Inflammatory macrophage treated with lipopolysaccharide for 1 hour (primary cell): ENCODE results near the gene EFS.

Source experiments
- DNase-seq, 2 donors: peaks; one replicate each; pipeline ENCODE4 v3.0.0-alpha.2; 2020 to 2022

Gene EFS

GRCh38 chr14:23365036-23365731 is at the start of gene EFS:
EFS (minus strand) TSS chr14:23365172; CDS start chr14:23365025, 147 bp downstream.
- DNase-seq, result no peak

GRCh38 chr14:23414254-23414653 is 49.3 kb upstream of the EFS start:
- no peak for DNase-seq

GRCh38 chr14:23413681-23414080 is 48.7 kb upstream of the EFS start:
- no peak for DNase-seq

- no peak for DNase-seq
These were observed 46.9 kb upstream of the EFS start for GRCh38 chr14:23411563-23412525.

- DNase-seq, result no peak
These were observed 45.1 kb upstream of the EFS start for GRCh38 chr14:23409966-23410635.

- no peak for DNase-seq
These were observed 44.5 kb upstream of the EFS start for GRCh38 chr14:23409475-23409874.

- no peak for DNase-seq
These were observed 43.3 kb upstream of the EFS start for GRCh38 chr14:23408307-23408630.

GRCh38 chr14:23407516-23408306 is 42.7 kb upstream of the EFS start, which contains the start of gene MYH6:
MYH6 (minus strand) TSS chr14:23408273; CDS start chr14:23407223, 1,050 bp downstream.
- DNase-seq, result no peak

GRCh38 chr14:23406725-23407355 is 41.9 kb upstream of the EFS start:
- DNase-seq, result no peak

- DNase-seq, result no peak
These were observed 41.3 kb upstream of the EFS start for GRCh38 chr14:23406244-23406643.

GRCh38 chr14:23405516-23406025 is 40.6 kb upstream of the EFS start:
- no peak for DNase-seq

GRCh38 chr14:23405096-23405495 is 40.1 kb upstream of the EFS start:
- no peak for DNase-seq

- no peak for DNase-seq
These were observed 39.4 kb upstream of the EFS start for GRCh38 chr14:23404331-23404900.

- no peak for DNase-seq
These were observed 38.9 kb upstream of the EFS start for GRCh38 chr14:23403908-23404307.

GRCh38 chr14:23403139-23403438 is 38.1 kb upstream of the EFS start:
- DNase-seq, result no peak

GRCh38 chr14:23402296-23403138 is 37.5 kb upstream of the EFS start:
- no peak for DNase-seq

- peak; percentile 5 to 40 for DNase-seq
These were observed 36.3 kb upstream of the EFS start for GRCh38 chr14:23401291-23401690.

- peak in 1 of 2 donors; percentile 6 for DNase-seq
These were observed 35.7 kb upstream of the EFS start for GRCh38 chr14:23400496-23401149.

- no peak for DNase-seq
These were observed 34.6 kb upstream of the EFS start for GRCh38 chr14:23399591-23399990.

GRCh38 chr14:23399136-23399535 is 34.2 kb upstream of the EFS start:
- no peak for DNase-seq
